ENCODE results near the gene ATP8B4.

The ATP8B4 gene

DNA sequence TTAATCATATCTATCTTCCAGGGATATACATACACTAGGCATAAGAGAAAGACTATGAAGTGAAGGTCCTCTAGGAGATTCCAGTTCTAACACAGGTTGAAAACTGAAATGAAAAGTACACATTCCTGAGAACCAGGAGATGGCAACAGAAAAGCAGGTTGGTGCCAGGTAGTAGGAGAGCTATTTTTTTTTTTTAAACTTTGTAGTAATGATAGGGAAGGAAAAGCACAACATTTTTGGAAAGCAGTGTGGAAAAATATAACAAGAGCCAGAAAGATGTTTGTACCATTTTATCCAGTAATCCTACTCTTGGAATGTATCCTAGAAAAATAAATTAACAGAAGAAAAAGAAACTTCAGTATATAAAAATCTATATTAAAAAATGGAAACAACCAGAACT, 308.3 kb downstream of the ATP8B4 start:
- no peak for TF ChIP-seq CTCF (conservative IDR thresholded peaks at IDR 0.05; ENCODE audit: low read depth, low read length)
- Histone ChIP-seq H3K4me1 (ENCODE audit: low read depth, poor library complexity, severe bottlenecking) (peaks cover 9% of the 10 kb centered on the region), H3K27me3 (ENCODE audit: insufficient read depth, low read depth) (no peaks in the 10 kb centered on the region), H2AFZ (ENCODE audit: low read depth) (no peak overlapping the region), H3K36me3 (ENCODE audit: insufficient read depth) (no peaks in the 10 kb centered on the region), H3K79me2 (ENCODE audit: insufficient read depth, low read depth) (no peaks in the 10 kb centered on the region), H3K4me2 (no peak overlapping the region), H4K20me1 (ENCODE audit: insufficient read depth) (no peaks in the 10 kb centered on the region), H3K27ac (no peak overlapping the region), H3K4me3 (IDR thresholded peaks at IDR 0.05; ENCODE audit: insufficient read depth, low read depth, low read length) (no peak overlapping the region), H3K9ac (no peak overlapping the region)

GRCh38 chr15:49809894-49810609, 309.0 kb downstream of the ATP8B4 start:
- no peak for TF ChIP-seq CTCF (conservative IDR thresholded peaks at IDR 0.05; ENCODE audit: low read depth, low read length)
- Histone ChIP-seq H3K9ac (no peak overlapping the region), H2AFZ (ENCODE audit: low read depth) (no peak overlapping the region), H3K4me1 (ENCODE audit: low read depth, poor library complexity, severe bottlenecking) (peaks cover 3% of the 10 kb centered on the region), H4K20me1 (ENCODE audit: insufficient read depth) (no peaks in the 10 kb centered on the region), H3K4me2 (no peak overlapping the region), H3K27ac (no peak overlapping the region), H3K36me3 (ENCODE audit: insufficient read depth) (no peaks in the 10 kb centered on the region), H3K27me3 (ENCODE audit: insufficient read depth, low read depth) (no peaks in the 10 kb centered on the region), H3K79me2 (ENCODE audit: insufficient read depth, low read depth) (no peaks in the 10 kb centered on the region), H3K4me3 (IDR thresholded peaks at IDR 0.05; ENCODE audit: insufficient read depth, low read depth, low read length) (no peak overlapping the region)

DNA sequence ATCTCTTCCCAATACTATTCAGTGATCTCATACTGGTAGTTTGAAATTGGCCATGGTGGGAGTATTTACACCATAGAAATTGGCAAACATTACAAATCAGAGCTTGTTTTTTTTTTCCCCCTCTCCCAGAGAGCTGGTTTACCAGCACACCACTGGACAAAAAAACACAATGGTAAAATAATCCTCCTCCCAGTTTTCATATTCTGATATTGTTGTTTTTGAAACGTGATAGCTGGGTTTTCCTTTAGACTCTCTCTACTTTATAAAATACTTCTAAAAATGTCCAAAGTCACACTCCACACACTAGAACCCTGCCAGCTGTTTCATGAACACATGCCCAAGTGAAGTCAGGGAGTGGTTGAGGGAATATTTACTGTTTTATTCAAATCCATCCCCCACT, 310.7 kb downstream of the ATP8B4 start:
- Histone ChIP-seq H3K36me3 (ENCODE audit: insufficient read depth) (no peaks in the 10 kb centered on the region), H3K4me3 (IDR thresholded peaks at IDR 0.05; ENCODE audit: insufficient read depth, low read depth, low read length) (no peak overlapping the region), H4K20me1 (ENCODE audit: insufficient read depth) (no peaks in the 10 kb centered on the region), H3K27me3 (ENCODE audit: insufficient read depth, low read depth) (no peaks in the 10 kb centered on the region), H3K4me2 (no peak overlapping the region), H2AFZ (ENCODE audit: low read depth) (no peak overlapping the region), H3K9ac (no peak overlapping the region), H3K27ac (no peak overlapping the region), H3K4me1 (ENCODE audit: low read depth, poor library complexity, severe bottlenecking) (no peaks in the 10 kb centered on the region), H3K79me2 (ENCODE audit: insufficient read depth, low read depth) (no peaks in the 10 kb centered on the region)
- no peak for TF ChIP-seq CTCF (conservative IDR thresholded peaks at IDR 0.05; ENCODE audit: low read depth, low read length)

Data from KMS-11 (cell line).